Measurements from ENCODE around the gene DAND5.
A peak's percentile ranks its signal among the peaks of the same experiment; 100 is the strongest.

Gene DAND5

GRCh38 chr19:12969292-12969988 is at the start of gene DAND5:
Gene DAND5, plus strand, starts transcription at chr19:12969576. Its CDS starts 85 bp downstream, at chr19:12969661.
- peak in 34 of 51 donors; percentile 5 to 78 (median 56) for DNase-seq

GRCh38 chr19:12921047-12921446 is 48.3 kb upstream of the DAND5 start:
- DNase-seq: no peak

- DNase-seq: no peak
Observed at GRCh38 chr19:12922959-12923358, 46.4 kb upstream of the DAND5 start.

GRCh38 chr19:12924621-12925310 is 44.6 kb upstream of the DAND5 start:
- DNase-seq: no peak

GRCh38 chr19:12930002-12930645 is 39.3 kb upstream of the DAND5 start:
- no peak for DNase-seq

- no peak for DNase-seq
Observed at GRCh38 chr19:12932392-12933286, 36.7 kb upstream of the DAND5 start.

- DNase-seq: peak; percentile 51 to 98 (median 91)
Observed at GRCh38 chr19:12933287-12934072, 35.9 kb upstream of the DAND5 start, which contains the start of gene FARSA. Gene FARSA, minus strand, starts transcription at chr19:12933711. Its CDS starts 15 bp downstream, at chr19:12933696.

- DNase-seq: no peak
Observed at GRCh38 chr19:12935071-12935470, 34.3 kb upstream of the DAND5 start.

- DNase-seq: no peak
Observed at GRCh38 chr19:12936582-12936981, 32.8 kb upstream of the DAND5 start.

- peak in 14 of 51 donors; percentile 8 to 38 (median 20) for DNase-seq
Observed at GRCh38 chr19:12937093-12937926, 32.1 kb upstream of the DAND5 start.

- peak; percentile 72 to 100 (median 99) for DNase-seq
Observed at GRCh38 chr19:12937927-12938778, 31.2 kb upstream of the DAND5 start, which contains the start of gene CALR. Gene CALR, plus strand, starts transcription at chr19:12938609. Its CDS starts 71 bp downstream, at chr19:12938680.

GRCh38 chr19:12938779-12939601 is 30.4 kb upstream of the DAND5 start:
- DNase-seq: peak in 3 of 51 donors; percentile 13 to 27 (median 24)

GRCh38 chr19:12939975-12940423 is 29.4 kb upstream of the DAND5 start:
- DNase-seq: no peak

GRCh38 chr19:12940897-12941296 is 28.5 kb upstream of the DAND5 start:
- DNase-seq: no peak

GRCh38 chr19:12943437-12944044 is 25.8 kb upstream of the DAND5 start:
- DNase-seq: no peak

GRCh38 chr19:12944104-12944674 is 25.2 kb upstream of the DAND5 start:
- no peak for DNase-seq
